Fibroblast of lung (primary cell): Measurements from ENCODE around the gene ITGB8. TPM values are rescaled to one million over a fixed set of nuclear protein-coding genes. Genes with fewer than 3 reads are reported as not detected.

Experiments
- DNase-seq, 2 donors: peaks; one replicate each; pipeline versions ENCODE4 v3.0.0 to v3.0.0-alpha.2; 2010; ENCODE audit warnings: low read depth in 2 of 2
- H2AFZ ChIP-seq: 2 replicates; pipeline ENCODE4 v1.5.1; 2012; ENCODE audit warnings: low read length, control low read depth, inconsistent platforms
- H3K27ac ChIP-seq: 2 replicates; pipeline ENCODE4 v1.5.1; 2011; ENCODE audit warnings: low read length, control low read depth; ENCODE audit not compliant: insufficient read depth
- H3K27me3 ChIP-seq: 2 replicates; pipeline ENCODE4 v1.5.1; 2011; ENCODE audit warnings: mild to moderate bottlenecking, low read length; ENCODE audit not compliant: control insufficient read depth, insufficient read depth
- H3K36me3 ChIP-seq: 2 replicates; pipeline ENCODE4 v1.5.1; 2011; ENCODE audit warnings: low read length; ENCODE audit not compliant: control insufficient read depth, insufficient read depth
- H3K4me1 ChIP-seq: 2 replicates; pipeline ENCODE4 v1.5.1; 2011; ENCODE audit warnings: low read length; ENCODE audit not compliant: control insufficient read depth, insufficient read depth; ENCODE audit errors: extremely low read depth
- H3K4me2 ChIP-seq: 2 replicates; pipeline ENCODE4 v1.5.1; 2011; ENCODE audit warnings: low read length, control low read depth; ENCODE audit not compliant: insufficient read depth; ENCODE audit errors: extremely low read depth
- H3K4me3 ChIP-seq, 4 experiments: fragments of 200-600 bp in 1 of 4; sonication (generic) in 1 of 4; replicated peaks in 1 of 4; 2 replicates each; pipeline ENCODE4 v1.5.1; 2011 to 2016; ENCODE audit warnings: low read length in 4 of 4, low read depth in 3 of 4, mild to moderate bottlenecking in 3 of 4, control low read depth in 2 of 4, inconsistent platforms in 1 of 4, mixed read lengths in 1 of 4; ENCODE audit not compliant: insufficient read depth in 1 of 4; ENCODE audit errors: control extremely low read depth in 1 of 4
- H3K79me2 ChIP-seq: 2 replicates; pipeline ENCODE4 v1.5.1; 2012; ENCODE audit warnings: mild to moderate bottlenecking, low read length, inconsistent platforms; ENCODE audit not compliant: control insufficient read depth, insufficient read depth
- H3K9ac ChIP-seq: 2 replicates; pipeline ENCODE4 v1.5.1; 2011; ENCODE audit warnings: mild to moderate bottlenecking, low read length, control low read depth; ENCODE audit not compliant: insufficient read depth
- H3K9me3 ChIP-seq: 2 replicates; pipeline ENCODE4 v1.5.1; 2012; ENCODE audit warnings: low read depth, low read length; ENCODE audit not compliant: control insufficient read depth, insufficient read depth
- H4K20me1 ChIP-seq: 2 replicates; pipeline ENCODE4 v1.5.1; 2011; ENCODE audit warnings: low read length; ENCODE audit not compliant: control insufficient read depth, insufficient read depth; ENCODE audit errors: extremely low read depth
- EZH2 ChIP-seq: IDR thresholded peaks from 2 replicates; pipeline ENCODE4 v1.5.1; 2012; ENCODE audit warnings: low read length, control low read depth, mild to moderate bottlenecking; ENCODE audit errors: missing control alignments
- polyA plus RNA-seq, 2 donors: library from polyadenylated mRNA; depleted of rRNA in 1 of 2; stranded (reverse) in 1 of 2; unstranded in 1 of 2; fragments of >200 nt; gene quantifications; 2 replicates each; pipeline ENCODE4 v1.2.1, GENCODE V29; 2011 to 2012; ENCODE audit warnings: missing spikeins in 1 of 2
- total RNA-seq: library from RNA; depleted of rRNA; stranded (reverse); fragments of >200 nt; gene quantifications from 2 replicates; pipeline ENCODE4 v1.2.1, GENCODE V29; 2014
- TF ChIP-seq, protein P1 (sequence below), 2 donors: IDR thresholded peaks in 1 of 2; conservative IDR thresholded peaks in 1 of 2; 1 replicate in 1 of 2; 2 replicates in 1 of 2; pipeline ENCODE4 v1.5.1; 2011 to 2012; ENCODE audit warnings: low read length in 2 of 2, control low read depth in 1 of 2, inconsistent platforms in 1 of 2, low read depth in 1 of 2, mild to moderate bottlenecking in 1 of 2

ITGB8 gene
- total and polyA plus RNA-seq, 2 donors (not counting 1 experiment from before 2014, with no cell fraction given): 3.8 to 100 TPM

DNA sequence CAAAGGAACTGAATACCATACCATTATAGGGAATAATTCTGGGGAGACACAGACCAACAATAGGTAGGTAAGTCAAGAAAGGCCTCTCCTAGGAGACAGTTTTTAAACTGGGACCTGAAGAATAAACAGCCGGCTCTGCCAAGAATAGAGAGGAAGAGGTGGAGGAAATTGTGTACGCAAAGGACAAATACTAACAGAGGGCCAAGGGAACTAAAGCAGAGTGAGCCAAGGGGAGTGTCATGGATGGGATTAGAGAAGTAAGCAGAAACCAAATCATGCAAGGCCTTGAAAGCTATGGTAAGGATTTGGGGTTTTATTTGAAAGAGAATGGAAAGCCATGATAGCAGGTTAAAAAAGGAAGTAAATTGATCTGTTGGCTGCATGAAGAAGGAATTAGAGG is 18.1 kb upstream of the ITGB8 start:
- TF ChIP-seq, protein P1, sequence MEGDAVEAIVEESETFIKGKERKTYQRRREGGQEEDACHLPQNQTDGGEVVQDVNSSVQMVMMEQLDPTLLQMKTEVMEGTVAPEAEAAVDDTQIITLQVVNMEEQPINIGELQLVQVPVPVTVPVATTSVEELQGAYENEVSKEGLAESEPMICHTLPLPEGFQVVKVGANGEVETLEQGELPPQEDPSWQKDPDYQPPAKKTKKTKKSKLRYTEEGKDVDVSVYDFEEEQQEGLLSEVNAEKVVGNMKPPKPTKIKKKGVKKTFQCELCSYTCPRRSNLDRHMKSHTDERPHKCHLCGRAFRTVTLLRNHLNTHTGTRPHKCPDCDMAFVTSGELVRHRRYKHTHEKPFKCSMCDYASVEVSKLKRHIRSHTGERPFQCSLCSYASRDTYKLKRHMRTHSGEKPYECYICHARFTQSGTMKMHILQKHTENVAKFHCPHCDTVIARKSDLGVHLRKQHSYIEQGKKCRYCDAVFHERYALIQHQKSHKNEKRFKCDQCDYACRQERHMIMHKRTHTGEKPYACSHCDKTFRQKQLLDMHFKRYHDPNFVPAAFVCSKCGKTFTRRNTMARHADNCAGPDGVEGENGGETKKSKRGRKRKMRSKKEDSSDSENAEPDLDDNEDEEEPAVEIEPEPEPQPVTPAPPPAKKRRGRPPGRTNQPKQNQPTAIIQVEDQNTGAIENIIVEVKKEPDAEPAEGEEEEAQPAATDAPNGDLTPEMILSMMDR (conservative IDR thresholded peaks at IDR 0.05 in 1 of 2, IDR thresholded peaks at IDR 0.05 in 1 of 2; ENCODE audit: low read depth in 1 of 2, low read length in 2 of 2): no peak
- no peak for TF ChIP-seq EZH2
- H3K9me3 ChIP-seq: no peaks in the 10 kb centered on the region
- no peak overlapping the region for H3K9ac ChIP-seq
- no peak overlapping the region for H3K4me2 ChIP-seq
- no peaks in the 10 kb centered on the region for H3K4me1 ChIP-seq
- H2AFZ ChIP-seq: no peak overlapping the region
- no peaks in the 10 kb centered on the region for H3K36me3 ChIP-seq
- no peak overlapping the region for H3K27ac ChIP-seq
- H3K27me3 ChIP-seq: no peaks in the 10 kb centered on the region
- DNase-seq: no peak
- no peak overlapping the region for H3K4me3 ChIP-seq
- no peaks in the 10 kb centered on the region for H4K20me1 ChIP-seq
- no peaks in the 10 kb centered on the region for H3K79me2 ChIP-seq

DNA sequence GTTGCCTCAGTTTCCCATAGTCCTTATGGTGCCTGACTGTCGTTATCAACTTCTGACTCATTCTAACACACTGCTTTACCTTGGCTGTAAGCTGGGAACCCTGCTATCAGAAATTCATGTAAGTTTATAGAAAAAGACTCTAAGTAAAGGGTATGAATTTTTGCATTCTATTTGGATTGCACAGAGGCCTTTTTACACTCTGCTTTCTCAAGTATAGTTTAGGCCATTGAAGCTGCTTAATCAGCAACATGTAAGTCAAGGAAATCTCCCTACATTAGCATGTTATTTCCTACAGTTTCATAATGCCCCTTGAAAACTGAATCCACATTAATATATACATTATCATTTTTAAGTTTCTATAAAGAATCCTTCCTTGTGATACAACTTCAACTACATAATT is 17.1 kb upstream of the ITGB8 start:
- Histone ChIP-seq H4K20me1 (no peaks in the 10 kb centered on the region), H3K4me2 (no peak overlapping the region), H3K9ac (no peak overlapping the region), H3K27me3 (no peaks in the 10 kb centered on the region), H3K9me3 (no peaks in the 10 kb centered on the region), H3K79me2 (no peaks in the 10 kb centered on the region), H3K27ac (no peak overlapping the region), H3K4me1 (no peaks in the 10 kb centered on the region), H2AFZ (no peak overlapping the region), H3K36me3 (no peaks in the 10 kb centered on the region), H3K4me3 (no peak overlapping the region)
- TF ChIP-seq, protein P1 (conservative IDR thresholded peaks at IDR 0.05 in 1 of 2, IDR thresholded peaks at IDR 0.05 in 1 of 2; ENCODE audit: low read depth in 1 of 2, low read length in 2 of 2): no peak
- DNase-seq: no peak

DNA sequence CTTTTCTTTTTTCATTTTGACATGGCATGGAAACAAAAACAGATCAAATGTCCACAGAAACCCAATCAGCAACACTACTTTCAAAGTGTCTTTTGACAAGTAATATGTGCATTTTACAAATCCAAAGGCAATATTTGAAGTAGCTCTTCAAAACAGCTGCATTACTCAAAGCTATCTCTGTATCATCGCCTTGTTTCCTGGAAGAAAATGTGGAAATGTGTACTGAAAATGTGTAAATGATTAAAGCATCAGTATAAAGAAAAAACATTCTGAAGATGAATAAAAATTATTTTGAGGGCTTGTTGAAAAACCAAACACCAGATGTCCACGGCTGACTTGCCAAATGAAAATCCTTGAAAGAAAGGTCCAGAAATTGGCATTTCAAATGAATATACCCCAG is 16.5 kb upstream of the ITGB8 start:
- H3K9me3 ChIP-seq: no peaks in the 10 kb centered on the region
- no peaks in the 10 kb centered on the region for H3K36me3 ChIP-seq
- no peak for DNase-seq
- H3K4me2 ChIP-seq: no peak overlapping the region
- no peak overlapping the region for H2AFZ ChIP-seq
- H3K27ac ChIP-seq: no peak overlapping the region
- H3K4me1 ChIP-seq: no peaks in the 10 kb centered on the region
- no peak for TF ChIP-seq EZH2
- TF ChIP-seq, protein P1 (conservative IDR thresholded peaks at IDR 0.05 in 1 of 2, IDR thresholded peaks at IDR 0.05 in 1 of 2; ENCODE audit: low read depth in 1 of 2, low read length in 2 of 2): no peak
- no peaks in the 10 kb centered on the region for H4K20me1 ChIP-seq
- H3K79me2 ChIP-seq: no peaks in the 10 kb centered on the region
- H3K9ac ChIP-seq: no peak overlapping the region
- H3K4me3 ChIP-seq: no peak overlapping the region
- H3K27me3 ChIP-seq: no peaks in the 10 kb centered on the region
